GM12878 (cell line): ENCODE data around the gene MMP11. TPM values are rescaled to one million over a fixed set of nuclear protein-coding genes. Genes with fewer than 3 reads are reported as not detected.
A peak's percentile ranks its signal among the peaks of the same experiment; 100 is the strongest.

Experiments used
- CBX3 ChIP-seq: fragments of 200-600 bp; sonication (generic); IDR thresholded peaks from 2 replicates; pipeline ENCODE4 v1.6.1; 2016; ENCODE audit warnings: low read depth, borderline replicate concordance
- DPF2 ChIP-seq: fragments of 450-650 bp; IDR thresholded peaks from 2 replicates; pipeline ENCODE4 v1.6.1; 2017; ENCODE audit warnings: mild to moderate bottlenecking
- NFXL1 ChIP-seq: fragments of 450-650 bp; IDR thresholded peaks from 2 replicates; pipeline ENCODE4 v1.6.1; 2017; ENCODE audit warnings: antibody characterized with exemption, mild to moderate bottlenecking, borderline replicate concordance
- NFYA ChIP-seq: IDR thresholded peaks from 2 replicates; pipeline ENCODE4 v1.6.1; 2011; ENCODE audit warnings: low read depth, mild to moderate bottlenecking, low read length, improper control_type of control experiment, borderline replicate concordance
- NFYB ChIP-seq: IDR thresholded peaks from 2 replicates; pipeline ENCODE4 v1.6.1; 2011; ENCODE audit warnings: low read depth, mild to moderate bottlenecking, low read length, improper control_type of control experiment, moderate library complexity; ENCODE audit not compliant: insufficient read depth
- PML ChIP-seq: IDR thresholded peaks from 2 replicates; pipeline ENCODE4 v1.6.1; 2012; ENCODE audit warnings: low read length, inconsistent platforms
- RFX5 ChIP-seq: IDR thresholded peaks from 2 replicates; pipeline ENCODE4 v1.6.1; 2011; ENCODE audit warnings: low read depth, low read length, improper control_type of control experiment
- STAT1 ChIP-seq: fragments of 450-650 bp; conservative IDR thresholded peaks from 2 replicates; pipeline ENCODE4 v1.6.1; 2014; ENCODE audit warnings: antibody characterized with exemption, mild to moderate bottlenecking
- TCF7 ChIP-seq: IDR thresholded peaks from 2 replicates; pipeline ENCODE4 v1.6.1; 2014; ENCODE audit warnings: antibody characterized with exemption, borderline replicate concordance
- ZNF274 ChIP-seq: IDR thresholded peaks from one replicate; pipeline ENCODE4 v1.8.0; 2011; ENCODE audit not compliant: insufficient read length, insufficient read depth
- polyA plus RNA-seq, 11 experiments: library from polyadenylated mRNA; depleted of rRNA in 4 of 11; unstranded in 6 of 11; stranded (reverse) in 5 of 11; fragments of >200 nt; fragmentation: Nextera tagmentation in 4 of 11; fragmentation: Illumina TruSeq in 1 of 11; extraction: Ambion mirVana in 4 of 11; extraction: Trizol in 1 of 11; gene quantifications; 1 replicate in 1 of 11; 2 replicates in 10 of 11; pipeline versions ENCODE4 v1.2.1 to v1.2.3, GENCODE V29; 2011 to 2016; ENCODE audit warnings: inconsistent platforms in 2 of 11, missing spikeins in 2 of 11, low read depth in 1 of 11
- total RNA-seq, 4 experiments: library from RNA; depleted of rRNA in 3 of 4; stranded (reverse); fragments of >200 nt in 3 of 4; fragmentation: Illumina TruSeq in 1 of 4; extraction: Trizol in 1 of 4; gene quantifications; 2 replicates each; pipeline versions ENCODE4 v1.2.1 to v1.2.3, GENCODE V29; 2013 to 2021
- TF ChIP-seq, protein P1 (sequence below): fragments of 450-650 bp; IDR thresholded peaks from 2 replicates; pipeline ENCODE4 v1.6.1; 2018; ENCODE audit warnings: borderline replicate concordance, mild to moderate bottlenecking; ENCODE audit not compliant: partially characterized antibody
- TF ChIP-seq, protein P2 (sequence below): fragments of 450-650 bp; IDR thresholded peaks from 2 replicates; pipeline ENCODE4 v1.6.1; 2017; ENCODE audit warnings: borderline replicate concordance
- TF ChIP-seq, protein P3 (sequence below): fragments of 450-650 bp; IDR thresholded peaks from 2 replicates; pipeline ENCODE4 v1.6.1; 2017; ENCODE audit warnings: mild to moderate bottlenecking
- TF ChIP-seq, protein P4 (sequence below): IDR thresholded peaks from 2 replicates; pipeline ENCODE4 v1.6.1; 2012; ENCODE audit warnings: low read depth, low read length, improper control_type of control experiment
- TF ChIP-seq, protein P5 (sequence below): IDR thresholded peaks from 2 replicates; pipeline ENCODE4 v1.6.1; 2012; ENCODE audit warnings: low read depth, low read length, improper control_type of control experiment
- TF ChIP-seq, protein P6 (sequence below): IDR thresholded peaks from 2 replicates; pipeline ENCODE4 v1.6.1; 2012; ENCODE audit warnings: improper control_type of control experiment, low read depth, low read length; ENCODE audit not compliant: insufficient replicate concordance

MMP11 gene
- total and polyA plus RNA-seq, 10 of the 15 experiments (the other 5 are each of a cell fraction or from before 2014, with no cell fraction given): 0.03 to 1.1 (median 0.31) TPM; not detected in 2

DNA sequence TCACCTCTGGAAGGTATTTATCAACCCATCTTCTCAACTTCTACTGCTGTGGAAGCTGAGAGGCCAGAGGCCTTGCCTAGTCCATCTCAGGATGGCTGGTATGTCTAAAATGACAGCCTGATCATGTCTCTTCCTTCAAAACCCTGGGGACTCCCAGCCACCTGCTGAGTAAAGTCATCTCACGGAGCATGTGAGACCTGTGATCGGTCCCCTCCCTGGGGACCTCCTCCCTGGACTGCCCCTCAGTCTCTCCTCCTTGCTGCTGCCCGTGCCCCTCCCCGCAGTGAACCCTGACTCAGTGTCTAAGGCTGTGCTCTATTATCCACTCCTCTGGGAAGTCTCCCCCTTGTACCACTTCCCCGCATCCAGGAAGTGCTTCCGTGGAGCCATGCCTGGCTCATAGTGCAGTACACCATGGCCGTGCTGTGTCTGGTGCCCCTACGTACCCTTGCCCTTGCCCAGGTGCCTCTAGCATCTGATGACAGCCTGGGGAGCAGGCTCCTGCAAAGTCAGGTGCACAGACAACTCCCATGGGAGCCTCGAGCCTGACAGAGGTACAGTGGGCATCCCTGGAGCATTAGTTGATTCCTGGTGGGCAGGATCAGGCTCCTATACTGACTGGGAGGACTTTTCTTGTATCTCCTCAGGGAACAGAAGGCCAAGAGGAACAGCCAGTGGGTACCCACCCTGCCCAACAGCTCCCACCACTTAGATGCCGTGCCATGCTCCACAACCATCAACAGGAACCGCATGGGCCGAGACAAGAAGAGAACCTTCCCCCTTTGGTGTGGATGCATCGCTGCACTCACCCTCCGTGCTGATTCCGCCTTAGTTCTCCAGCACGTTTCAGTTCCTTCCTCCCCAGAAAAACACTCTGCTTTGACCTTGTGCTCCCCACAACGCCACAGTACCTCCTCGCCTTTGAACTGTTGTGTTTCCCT, 27.9 kb downstream of the MMP11 start (continued):
- TF ChIP-seq, protein P1, sequence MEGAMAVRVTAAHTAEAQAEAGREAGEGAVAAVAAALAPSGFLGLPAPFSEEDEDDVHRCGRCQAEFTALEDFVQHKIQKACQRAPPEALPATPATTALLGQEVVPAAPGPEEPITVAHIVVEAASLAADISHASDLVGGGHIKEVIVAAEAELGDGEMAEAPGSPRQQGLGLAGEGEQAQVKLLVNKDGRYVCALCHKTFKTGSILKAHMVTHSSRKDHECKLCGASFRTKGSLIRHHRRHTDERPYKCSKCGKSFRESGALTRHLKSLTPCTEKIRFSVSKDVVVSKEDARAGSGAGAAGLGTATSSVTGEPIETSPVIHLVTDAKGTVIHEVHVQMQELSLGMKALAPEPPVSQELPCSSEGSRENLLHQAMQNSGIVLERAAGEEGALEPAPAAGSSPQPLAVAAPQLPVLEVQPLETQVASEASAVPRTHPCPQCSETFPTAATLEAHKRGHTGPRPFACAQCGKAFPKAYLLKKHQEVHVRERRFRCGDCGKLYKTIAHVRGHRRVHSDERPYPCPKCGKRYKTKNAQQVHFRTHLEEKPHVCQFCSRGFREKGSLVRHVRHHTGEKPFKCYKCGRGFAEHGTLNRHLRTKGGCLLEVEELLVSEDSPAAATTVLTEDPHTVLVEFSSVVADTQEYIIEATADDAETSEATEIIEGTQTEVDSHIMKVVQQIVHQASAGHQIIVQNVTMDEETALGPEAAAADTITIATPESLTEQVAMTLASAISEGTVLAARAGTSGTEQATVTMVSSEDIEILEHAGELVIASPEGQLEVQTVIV: no peak
- TF ChIP-seq, protein P2, sequence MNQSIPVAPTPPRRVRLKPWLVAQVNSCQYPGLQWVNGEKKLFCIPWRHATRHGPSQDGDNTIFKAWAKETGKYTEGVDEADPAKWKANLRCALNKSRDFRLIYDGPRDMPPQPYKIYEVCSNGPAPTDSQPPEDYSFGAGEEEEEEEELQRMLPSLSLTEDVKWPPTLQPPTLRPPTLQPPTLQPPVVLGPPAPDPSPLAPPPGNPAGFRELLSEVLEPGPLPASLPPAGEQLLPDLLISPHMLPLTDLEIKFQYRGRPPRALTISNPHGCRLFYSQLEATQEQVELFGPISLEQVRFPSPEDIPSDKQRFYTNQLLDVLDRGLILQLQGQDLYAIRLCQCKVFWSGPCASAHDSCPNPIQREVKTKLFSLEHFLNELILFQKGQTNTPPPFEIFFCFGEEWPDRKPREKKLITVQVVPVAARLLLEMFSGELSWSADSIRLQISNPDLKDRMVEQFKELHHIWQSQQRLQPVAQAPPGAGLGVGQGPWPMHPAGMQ: no peak
- TF ChIP-seq, protein P3, sequence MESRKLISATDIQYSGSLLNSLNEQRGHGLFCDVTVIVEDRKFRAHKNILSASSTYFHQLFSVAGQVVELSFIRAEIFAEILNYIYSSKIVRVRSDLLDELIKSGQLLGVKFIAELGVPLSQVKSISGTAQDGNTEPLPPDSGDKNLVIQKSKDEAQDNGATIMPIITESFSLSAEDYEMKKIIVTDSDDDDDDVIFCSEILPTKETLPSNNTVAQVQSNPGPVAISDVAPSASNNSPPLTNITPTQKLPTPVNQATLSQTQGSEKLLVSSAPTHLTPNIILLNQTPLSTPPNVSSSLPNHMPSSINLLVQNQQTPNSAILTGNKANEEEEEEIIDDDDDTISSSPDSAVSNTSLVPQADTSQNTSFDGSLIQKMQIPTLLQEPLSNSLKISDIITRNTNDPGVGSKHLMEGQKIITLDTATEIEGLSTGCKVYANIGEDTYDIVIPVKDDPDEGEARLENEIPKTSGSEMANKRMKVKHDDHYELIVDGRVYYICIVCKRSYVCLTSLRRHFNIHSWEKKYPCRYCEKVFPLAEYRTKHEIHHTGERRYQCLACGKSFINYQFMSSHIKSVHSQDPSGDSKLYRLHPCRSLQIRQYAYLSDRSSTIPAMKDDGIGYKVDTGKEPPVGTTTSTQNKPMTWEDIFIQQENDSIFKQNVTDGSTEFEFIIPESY: no peak
- TF ChIP-seq PML: no peak
- TF ChIP-seq NFXL1: no peak
- TF ChIP-seq CBX3: no peak
- no peak for TF ChIP-seq TCF7
- TF ChIP-seq, protein P4, sequence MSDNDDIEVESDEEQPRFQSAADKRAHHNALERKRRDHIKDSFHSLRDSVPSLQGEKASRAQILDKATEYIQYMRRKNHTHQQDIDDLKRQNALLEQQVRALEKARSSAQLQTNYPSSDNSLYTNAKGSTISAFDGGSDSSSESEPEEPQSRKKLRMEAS: peak; percentile 21
- TF ChIP-seq NFYB: no peak
- no peak for TF ChIP-seq NFYA
- TF ChIP-seq STAT1: no peak
- TF ChIP-seq, protein P5, sequence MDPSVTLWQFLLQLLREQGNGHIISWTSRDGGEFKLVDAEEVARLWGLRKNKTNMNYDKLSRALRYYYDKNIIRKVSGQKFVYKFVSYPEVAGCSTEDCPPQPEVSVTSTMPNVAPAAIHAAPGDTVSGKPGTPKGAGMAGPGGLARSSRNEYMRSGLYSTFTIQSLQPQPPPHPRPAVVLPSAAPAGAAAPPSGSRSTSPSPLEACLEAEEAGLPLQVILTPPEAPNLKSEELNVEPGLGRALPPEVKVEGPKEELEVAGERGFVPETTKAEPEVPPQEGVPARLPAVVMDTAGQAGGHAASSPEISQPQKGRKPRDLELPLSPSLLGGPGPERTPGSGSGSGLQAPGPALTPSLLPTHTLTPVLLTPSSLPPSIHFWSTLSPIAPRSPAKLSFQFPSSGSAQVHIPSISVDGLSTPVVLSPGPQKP: no peak
- peak; percentile 54; the same call in 1 of the 2 replicates for TF ChIP-seq DPF2
- TF ChIP-seq, protein P6, sequence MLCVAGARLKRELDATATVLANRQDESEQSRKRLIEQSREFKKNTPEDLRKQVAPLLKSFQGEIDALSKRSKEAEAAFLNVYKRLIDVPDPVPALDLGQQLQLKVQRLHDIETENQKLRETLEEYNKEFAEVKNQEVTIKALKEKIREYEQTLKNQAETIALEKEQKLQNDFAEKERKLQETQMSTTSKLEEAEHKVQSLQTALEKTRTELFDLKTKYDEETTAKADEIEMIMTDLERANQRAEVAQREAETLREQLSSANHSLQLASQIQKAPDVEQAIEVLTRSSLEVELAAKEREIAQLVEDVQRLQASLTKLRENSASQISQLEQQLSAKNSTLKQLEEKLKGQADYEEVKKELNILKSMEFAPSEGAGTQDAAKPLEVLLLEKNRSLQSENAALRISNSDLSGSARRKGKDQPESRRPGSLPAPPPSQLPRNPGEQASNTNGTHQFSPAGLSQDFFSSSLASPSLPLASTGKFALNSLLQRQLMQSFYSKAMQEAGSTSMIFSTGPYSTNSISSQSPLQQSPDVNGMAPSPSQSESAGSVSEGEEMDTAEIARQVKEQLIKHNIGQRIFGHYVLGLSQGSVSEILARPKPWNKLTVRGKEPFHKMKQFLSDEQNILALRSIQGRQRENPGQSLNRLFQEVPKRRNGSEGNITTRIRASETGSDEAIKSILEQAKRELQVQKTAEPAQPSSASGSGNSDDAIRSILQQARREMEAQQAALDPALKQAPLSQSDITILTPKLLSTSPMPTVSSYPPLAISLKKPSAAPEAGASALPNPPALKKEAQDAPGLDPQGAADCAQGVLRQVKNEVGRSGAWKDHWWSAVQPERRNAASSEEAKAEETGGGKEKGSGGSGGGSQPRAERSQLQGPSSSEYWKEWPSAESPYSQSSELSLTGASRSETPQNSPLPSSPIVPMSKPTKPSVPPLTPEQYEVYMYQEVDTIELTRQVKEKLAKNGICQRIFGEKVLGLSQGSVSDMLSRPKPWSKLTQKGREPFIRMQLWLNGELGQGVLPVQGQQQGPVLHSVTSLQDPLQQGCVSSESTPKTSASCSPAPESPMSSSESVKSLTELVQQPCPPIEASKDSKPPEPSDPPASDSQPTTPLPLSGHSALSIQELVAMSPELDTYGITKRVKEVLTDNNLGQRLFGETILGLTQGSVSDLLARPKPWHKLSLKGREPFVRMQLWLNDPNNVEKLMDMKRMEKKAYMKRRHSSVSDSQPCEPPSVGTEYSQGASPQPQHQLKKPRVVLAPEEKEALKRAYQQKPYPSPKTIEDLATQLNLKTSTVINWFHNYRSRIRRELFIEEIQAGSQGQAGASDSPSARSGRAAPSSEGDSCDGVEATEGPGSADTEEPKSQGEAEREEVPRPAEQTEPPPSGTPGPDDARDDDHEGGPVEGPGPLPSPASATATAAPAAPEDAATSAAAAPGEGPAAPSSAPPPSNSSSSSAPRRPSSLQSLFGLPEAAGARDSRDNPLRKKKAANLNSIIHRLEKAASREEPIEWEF: peak; percentile 69
- TF ChIP-seq RFX5: no peak
- no peak for TF ChIP-seq ZNF274
